Measurements from ENCODE around the gene RNU6-9. TPM values are rescaled to one million over a fixed set of nuclear protein-coding genes. Genes with fewer than 3 reads are reported as not detected.

The RNU6-9 gene
- total RNA-seq, 1 experiment from 2014 or later: not detected

DNA sequence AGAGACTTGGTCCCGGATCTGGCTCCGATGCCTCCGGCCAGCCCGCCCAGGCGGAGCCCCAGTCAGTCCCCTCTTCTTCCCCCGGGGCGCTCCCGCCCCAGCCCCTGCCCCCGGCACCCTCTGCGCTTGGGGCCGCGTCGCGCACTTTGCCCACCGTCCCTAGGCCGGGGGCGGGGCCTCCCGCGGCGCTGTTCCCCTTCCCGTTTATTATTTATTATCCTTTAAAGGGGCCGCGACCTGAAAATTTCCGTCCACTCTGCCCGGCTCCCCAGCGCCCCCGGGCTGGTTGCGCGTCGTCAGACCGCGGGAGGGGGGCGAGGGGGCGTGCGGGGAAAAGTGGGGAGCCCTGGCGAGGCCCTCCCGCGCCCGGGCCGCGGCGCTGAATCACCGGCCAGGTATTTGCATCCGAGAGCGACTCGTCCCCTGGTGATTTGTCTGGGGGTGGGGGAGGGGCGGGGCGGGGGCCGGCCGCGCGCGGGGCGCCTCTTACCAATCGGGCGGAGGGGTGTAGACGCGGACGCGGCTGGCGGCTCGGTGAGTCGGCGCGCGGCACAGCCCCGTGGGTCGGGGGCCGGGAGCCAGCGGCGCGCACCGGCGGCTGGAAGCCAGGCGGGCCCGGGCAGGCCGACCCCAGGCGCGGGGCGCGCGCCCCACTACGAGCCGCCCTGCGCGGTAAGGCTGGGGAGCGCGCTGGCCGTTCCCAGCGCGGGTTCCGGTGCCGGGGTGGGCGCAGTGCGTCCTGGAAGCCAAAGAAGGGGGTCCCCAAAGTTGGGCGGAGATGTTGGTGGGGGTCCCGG lies 32.4 kb downstream of the RNU6-9 start, which contains the start of gene ARID3A (continued):
- TF ChIP-seq RELA (CRISPR knock-in tag; IDR thresholded peaks at IDR 0.05; ENCODE audit: borderline replicate concordance): no peak
- peak; percentile 97 for TF ChIP-seq ZNF121 (CRISPR knock-in tag; IDR thresholded peaks at IDR 0.05)
- TF ChIP-seq ZBTB21 (CRISPR knock-in tag; IDR thresholded peaks at IDR 0.05; ENCODE audit: borderline replicate concordance): no peak
- TF ChIP-seq E2F5 (CRISPR knock-in tag; IDR thresholded peaks at IDR 0.05): no peak
- no peak for TF ChIP-seq ZNF396 (CRISPR knock-in tag; IDR thresholded peaks at IDR 0.05; ENCODE audit: borderline replicate concordance)
- no peak for TF ChIP-seq SP1 (CRISPR knock-in tag; conservative IDR thresholded peaks at IDR 0.05)
- TF ChIP-seq, protein P1, sequence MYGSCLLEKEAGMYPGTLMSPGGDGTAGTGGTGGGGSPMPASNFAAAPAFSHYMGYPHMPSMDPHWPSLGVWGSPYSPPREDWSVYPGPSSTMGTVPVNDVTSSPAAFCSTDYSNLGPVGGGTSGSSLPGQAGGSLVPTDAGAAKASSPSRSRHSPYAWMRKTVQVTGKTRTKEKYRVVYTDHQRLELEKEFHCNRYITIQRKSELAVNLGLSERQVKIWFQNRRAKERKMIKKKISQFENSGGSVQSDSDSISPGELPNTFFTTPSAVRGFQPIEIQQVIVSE (CRISPR knock-in tag; IDR thresholded peaks at IDR 0.05; ENCODE audit: borderline replicate concordance): no peak
- TF ChIP-seq NR3C1 (CRISPR knock-in tag; conservative IDR thresholded peaks at IDR 0.05; ENCODE audit: low read depth): no peak

DNA sequence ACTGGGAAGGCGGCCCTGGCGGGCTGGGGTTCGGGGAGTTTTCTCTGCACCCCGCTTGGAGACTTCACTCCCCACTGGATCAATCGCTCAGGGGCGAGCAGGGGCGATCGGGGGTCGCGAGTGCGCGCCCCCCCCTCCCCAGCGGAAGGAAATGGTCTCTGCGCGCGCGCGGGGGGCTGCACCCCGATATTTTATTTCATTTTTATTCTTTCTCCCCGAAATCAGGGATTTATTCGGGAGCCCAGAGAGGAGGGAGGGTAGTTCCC lies 33.0 kb downstream of the RNU6-9 start:
- TF ChIP-seq IRF2 (CRISPR knock-in tag; IDR thresholded peaks at IDR 0.05; ENCODE audit: borderline replicate concordance, low read depth): no peak
- no peak for TF ChIP-seq ZNF232 (CRISPR knock-in tag; IDR thresholded peaks at IDR 0.05)
- no peak for TF ChIP-seq E2F5 (CRISPR knock-in tag; IDR thresholded peaks at IDR 0.05)
- TF ChIP-seq, protein P2, sequence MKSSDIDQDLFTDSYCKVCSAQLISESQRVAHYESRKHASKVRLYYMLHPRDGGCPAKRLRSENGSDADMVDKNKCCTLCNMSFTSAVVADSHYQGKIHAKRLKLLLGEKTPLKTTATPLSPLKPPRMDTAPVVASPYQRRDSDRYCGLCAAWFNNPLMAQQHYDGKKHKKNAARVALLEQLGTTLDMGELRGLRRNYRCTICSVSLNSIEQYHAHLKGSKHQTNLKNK (CRISPR knock-in tag; IDR thresholded peaks at IDR 0.05): no peak
- TF ChIP-seq, protein P3, sequence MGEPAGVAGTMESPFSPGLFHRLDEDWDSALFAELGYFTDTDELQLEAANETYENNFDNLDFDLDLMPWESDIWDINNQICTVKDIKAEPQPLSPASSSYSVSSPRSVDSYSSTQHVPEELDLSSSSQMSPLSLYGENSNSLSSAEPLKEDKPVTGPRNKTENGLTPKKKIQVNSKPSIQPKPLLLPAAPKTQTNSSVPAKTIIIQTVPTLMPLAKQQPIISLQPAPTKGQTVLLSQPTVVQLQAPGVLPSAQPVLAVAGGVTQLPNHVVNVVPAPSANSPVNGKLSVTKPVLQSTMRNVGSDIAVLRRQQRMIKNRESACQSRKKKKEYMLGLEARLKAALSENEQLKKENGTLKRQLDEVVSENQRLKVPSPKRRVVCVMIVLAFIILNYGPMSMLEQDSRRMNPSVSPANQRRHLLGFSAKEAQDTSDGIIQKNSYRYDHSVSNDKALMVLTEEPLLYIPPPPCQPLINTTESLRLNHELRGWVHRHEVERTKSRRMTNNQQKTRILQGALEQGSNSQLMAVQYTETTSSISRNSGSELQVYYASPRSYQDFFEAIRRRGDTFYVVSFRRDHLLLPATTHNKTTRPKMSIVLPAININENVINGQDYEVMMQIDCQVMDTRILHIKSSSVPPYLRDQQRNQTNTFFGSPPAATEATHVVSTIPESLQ (CRISPR knock-in tag; IDR thresholded peaks at IDR 0.05): no peak
- peaks cover 16% of the 10 kb centered on the region for H3K4me1 Mint-ChIP-seq
- DNase-seq (ENCODE audit: low spot score) (no peak), ATAC-seq (no peak)
- H3K36me3 Mint-ChIP-seq: peaks cover 11% of the 10 kb centered on the region
- H3K27ac Mint-ChIP-seq: no peak overlapping the region
- POLR2A ChIA-PET: no interaction called here
- H3K27me3 Mint-ChIP-seq (ENCODE audit: low read depth): peaks cover 13% of the 10 kb centered on the region
- H3K4me3 Mint-ChIP-seq: peak overlapping the region; percentile 61
- H3K9me3 Mint-ChIP-seq: no peaks in the 10 kb centered on the region
- CTCF ChIA-PET: no interaction called here

DNA sequence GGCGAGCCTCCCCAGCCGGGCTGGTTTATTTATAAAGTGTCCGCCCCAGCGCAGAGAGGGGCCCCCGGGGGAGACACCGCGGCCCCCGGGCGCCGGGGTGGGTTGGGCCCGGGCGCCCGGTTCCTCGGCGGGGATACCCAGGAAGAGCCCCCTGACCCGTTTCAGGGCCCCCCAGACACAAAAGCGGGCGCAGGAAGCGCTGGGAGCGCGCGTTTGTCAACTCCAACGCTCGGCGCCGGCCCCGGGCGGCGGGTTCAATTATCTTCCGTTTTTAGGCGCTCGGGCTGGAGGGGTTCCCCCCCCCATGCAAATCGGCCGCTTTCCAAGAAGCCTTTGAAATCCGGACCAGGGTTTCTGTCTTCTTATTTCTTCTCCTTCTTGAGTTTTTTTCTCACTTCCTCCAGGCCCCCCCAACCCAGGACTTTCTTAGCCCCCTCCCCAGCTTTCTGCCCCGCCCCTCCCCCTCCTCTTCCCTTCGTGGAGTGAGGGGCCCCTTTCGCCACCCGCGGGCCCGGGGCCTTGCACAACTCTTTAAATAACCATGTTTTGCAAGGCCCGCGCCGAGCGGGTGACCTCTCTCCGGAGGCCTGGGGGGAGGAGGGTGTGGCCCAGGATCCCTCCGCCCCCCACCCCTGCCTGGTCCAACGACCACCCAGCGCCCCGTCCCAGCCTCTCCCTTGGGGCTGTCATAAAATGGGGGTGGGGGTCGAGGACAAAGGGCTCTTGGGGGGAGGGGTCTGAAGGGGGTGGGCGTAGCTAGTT lies 33.5 kb downstream of the RNU6-9 start:
- POLR2A ChIA-PET: interaction anchor here (0.6 to 1.2 kb wide), 2 partner anchors 54 to 57 kb away, joined by 4 read pairs; partner anchors contain the start of gene WDR18
- Mint-ChIP-seq H3K36me3 (peaks cover 11% of the 10 kb centered on the region), H3K4me1 (peaks cover 15% of the 10 kb centered on the region), H3K27ac (no peak overlapping the region), H3K4me3 (peak overlapping the region; percentile 75), H3K27me3 (ENCODE audit: low read depth) (peaks cover 8% of the 10 kb centered on the region), H3K9me3 (no peaks in the 10 kb centered on the region)
- DNase-seq (ENCODE audit: low spot score): peak; percentile 46
- CTCF ChIA-PET: no interaction called here
- peak; percentile 5; the same call in 1 of the 2 replicates for ATAC-seq
- TF ChIP-seq CBFB (CRISPR knock-in tag; IDR thresholded peaks at IDR 0.05; ENCODE audit: low read depth) (no peak), ARID4B (CRISPR knock-in tag; IDR thresholded peaks at IDR 0.05; ENCODE audit: borderline replicate concordance) (no peak), NFATC4 (CRISPR knock-in tag; IDR thresholded peaks at IDR 0.05) (no peak), HMGA2 (CRISPR knock-in tag; IDR thresholded peaks at IDR 0.05) (no peak), ZNF281 (CRISPR knock-in tag; IDR thresholded peaks at IDR 0.05) (no peak)

All from WTC11 (cell line).